Measurements from ENCODE around the gene MRPS31.

DNA sequence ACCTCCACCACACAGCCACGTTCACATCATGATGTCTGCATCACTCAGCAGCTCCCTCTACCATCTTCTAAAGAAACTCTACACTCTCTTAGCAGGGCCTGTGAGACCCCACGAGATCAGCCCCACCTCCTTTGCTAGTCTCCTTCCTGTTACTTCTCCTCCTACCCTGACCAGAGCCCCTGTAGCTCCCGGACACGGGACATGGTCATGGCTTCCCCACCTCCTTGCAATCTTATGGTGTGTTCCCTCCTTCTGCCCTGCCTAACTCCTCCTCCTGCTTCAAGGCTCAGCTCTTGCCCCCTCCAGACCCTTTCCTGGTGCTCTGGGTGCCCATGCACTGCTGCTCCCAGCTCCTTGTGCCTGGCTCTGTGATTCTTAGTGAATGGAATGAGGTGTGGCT lies 8.1 kb upstream of the MRPS31 start:
- no peak for TF ChIP-seq CTCF (IDR thresholded peaks at IDR 0.05)
- TF ChIP-seq ZNF671 (CRISPR knock-in tag; IDR thresholded peaks at IDR 0.05): no peak
- TF ChIP-seq IRF2 (CRISPR knock-in tag; IDR thresholded peaks at IDR 0.05; ENCODE audit: borderline replicate concordance, low read depth): no peak
- no peak for TF ChIP-seq GTF2I (CRISPR knock-in tag; conservative IDR thresholded peaks at IDR 0.05)
- TF ChIP-seq, protein P1, sequence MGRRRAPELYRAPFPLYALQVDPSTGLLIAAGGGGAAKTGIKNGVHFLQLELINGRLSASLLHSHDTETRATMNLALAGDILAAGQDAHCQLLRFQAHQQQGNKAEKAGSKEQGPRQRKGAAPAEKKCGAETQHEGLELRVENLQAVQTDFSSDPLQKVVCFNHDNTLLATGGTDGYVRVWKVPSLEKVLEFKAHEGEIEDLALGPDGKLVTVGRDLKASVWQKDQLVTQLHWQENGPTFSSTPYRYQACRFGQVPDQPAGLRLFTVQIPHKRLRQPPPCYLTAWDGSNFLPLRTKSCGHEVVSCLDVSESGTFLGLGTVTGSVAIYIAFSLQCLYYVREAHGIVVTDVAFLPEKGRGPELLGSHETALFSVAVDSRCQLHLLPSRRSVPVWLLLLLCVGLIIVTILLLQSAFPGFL (CRISPR knock-in tag; IDR thresholded peaks at IDR 0.05; ENCODE audit: borderline replicate concordance): no peak
- TF ChIP-seq, protein P2, sequence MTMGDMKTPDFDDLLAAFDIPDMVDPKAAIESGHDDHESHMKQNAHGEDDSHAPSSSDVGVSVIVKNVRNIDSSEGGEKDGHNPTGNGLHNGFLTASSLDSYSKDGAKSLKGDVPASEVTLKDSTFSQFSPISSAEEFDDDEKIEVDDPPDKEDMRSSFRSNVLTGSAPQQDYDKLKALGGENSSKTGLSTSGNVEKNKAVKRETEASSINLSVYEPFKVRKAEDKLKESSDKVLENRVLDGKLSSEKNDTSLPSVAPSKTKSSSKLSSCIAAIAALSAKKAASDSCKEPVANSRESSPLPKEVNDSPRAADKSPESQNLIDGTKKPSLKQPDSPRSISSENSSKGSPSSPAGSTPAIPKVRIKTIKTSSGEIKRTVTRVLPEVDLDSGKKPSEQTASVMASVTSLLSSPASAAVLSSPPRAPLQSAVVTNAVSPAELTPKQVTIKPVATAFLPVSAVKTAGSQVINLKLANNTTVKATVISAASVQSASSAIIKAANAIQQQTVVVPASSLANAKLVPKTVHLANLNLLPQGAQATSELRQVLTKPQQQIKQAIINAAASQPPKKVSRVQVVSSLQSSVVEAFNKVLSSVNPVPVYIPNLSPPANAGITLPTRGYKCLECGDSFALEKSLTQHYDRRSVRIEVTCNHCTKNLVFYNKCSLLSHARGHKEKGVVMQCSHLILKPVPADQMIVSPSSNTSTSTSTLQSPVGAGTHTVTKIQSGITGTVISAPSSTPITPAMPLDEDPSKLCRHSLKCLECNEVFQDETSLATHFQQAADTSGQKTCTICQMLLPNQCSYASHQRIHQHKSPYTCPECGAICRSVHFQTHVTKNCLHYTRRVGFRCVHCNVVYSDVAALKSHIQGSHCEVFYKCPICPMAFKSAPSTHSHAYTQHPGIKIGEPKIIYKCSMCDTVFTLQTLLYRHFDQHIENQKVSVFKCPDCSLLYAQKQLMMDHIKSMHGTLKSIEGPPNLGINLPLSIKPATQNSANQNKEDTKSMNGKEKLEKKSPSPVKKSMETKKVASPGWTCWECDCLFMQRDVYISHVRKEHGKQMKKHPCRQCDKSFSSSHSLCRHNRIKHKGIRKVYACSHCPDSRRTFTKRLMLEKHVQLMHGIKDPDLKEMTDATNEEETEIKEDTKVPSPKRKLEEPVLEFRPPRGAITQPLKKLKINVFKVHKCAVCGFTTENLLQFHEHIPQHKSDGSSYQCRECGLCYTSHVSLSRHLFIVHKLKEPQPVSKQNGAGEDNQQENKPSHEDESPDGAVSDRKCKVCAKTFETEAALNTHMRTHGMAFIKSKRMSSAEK (CRISPR knock-in tag; IDR thresholded peaks at IDR 0.05; ENCODE audit: borderline replicate concordance): no peak
- TF ChIP-seq ZNF121 (CRISPR knock-in tag; IDR thresholded peaks at IDR 0.05): no peak
- no peak for TF ChIP-seq NR3C1 (CRISPR knock-in tag; conservative IDR thresholded peaks at IDR 0.05; ENCODE audit: low read depth)
- TF ChIP-seq SP1 (CRISPR knock-in tag; conservative IDR thresholded peaks at IDR 0.05): no peak
- no peak for TF ChIP-seq ZSCAN18 (CRISPR knock-in tag; IDR thresholded peaks at IDR 0.05)
- TF ChIP-seq RELA (CRISPR knock-in tag; IDR thresholded peaks at IDR 0.05; ENCODE audit: borderline replicate concordance): no peak

All from WTC11 (cell line).